AG08395 (cell line): Measurements from ENCODE around the gene APOM.

Experiments used
- DNase-seq: peaks from one replicate; pipeline ENCODE4 v3.0.0; 2012; ENCODE audit warnings: mixed read lengths, low spot score

APOM gene

GRCh38 chr6:31631209-31631608, 24.5 kb upstream of the APOM start:
- DNase-seq = no peak

DNA sequence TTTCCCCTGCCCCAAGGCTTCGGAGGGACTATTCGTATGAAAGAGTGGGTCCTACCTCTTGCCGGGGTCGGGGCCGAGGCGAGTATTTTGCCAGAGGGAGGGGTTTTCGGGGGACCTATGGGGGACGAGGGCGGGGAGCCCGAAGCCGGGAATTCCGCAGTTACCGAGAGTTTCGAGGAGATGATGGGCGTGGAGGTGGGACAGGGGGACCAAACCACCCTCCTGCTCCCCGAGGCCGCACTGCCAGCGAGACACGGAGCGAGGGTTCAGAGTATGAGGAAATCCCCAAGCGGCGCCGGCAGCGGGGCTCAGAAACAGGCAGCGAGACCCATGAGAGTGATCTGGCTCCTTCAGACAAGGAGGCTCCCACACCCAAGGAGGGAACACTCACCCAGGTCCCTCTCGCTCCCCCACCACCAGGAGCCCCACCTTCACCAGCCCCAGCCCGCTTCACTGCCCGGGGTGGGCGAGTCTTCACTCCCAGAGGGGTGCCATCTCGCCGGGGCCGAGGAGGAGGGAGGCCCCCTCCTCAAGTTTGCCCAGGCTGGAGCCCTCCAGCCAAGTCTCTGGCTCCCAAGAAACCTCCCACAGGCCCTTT, 23.9 kb upstream of the APOM start:
- DNase-seq = no peak

DNA sequence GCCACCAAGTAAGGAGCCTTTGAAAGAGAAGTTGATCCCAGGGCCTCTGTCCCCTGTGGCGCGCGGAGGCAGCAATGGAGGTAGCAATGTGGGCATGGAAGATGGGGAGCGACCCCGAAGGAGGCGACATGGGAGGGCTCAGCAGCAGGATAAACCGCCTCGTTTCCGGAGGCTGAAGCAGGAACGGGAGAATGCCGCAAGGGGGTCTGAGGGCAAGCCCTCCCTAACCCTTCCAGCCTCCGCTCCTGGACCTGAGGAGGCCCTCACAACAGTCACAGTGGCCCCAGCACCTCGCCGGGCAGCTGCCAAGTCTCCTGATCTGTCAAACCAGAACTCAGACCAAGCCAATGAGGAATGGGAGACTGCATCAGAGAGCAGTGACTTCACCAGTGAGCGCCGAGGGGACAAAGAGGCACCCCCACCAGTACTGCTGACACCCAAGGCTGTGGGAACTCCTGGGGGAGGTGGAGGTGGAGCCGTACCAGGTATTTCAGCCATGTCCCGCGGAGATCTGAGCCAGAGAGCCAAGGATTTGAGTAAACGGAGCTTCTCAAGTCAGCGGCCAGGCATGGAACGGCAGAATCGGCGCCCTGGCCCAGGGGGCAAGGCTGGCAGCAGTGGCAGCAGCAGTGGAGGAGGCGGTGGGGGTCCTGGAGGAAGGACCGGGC, 23.3 kb upstream of the APOM start:
- DNase-seq = no peak

- no peak for DNase-seq
These were observed 22.2 kb upstream of the APOM start for GRCh38 chr6:31633447-31633846.

DNA sequence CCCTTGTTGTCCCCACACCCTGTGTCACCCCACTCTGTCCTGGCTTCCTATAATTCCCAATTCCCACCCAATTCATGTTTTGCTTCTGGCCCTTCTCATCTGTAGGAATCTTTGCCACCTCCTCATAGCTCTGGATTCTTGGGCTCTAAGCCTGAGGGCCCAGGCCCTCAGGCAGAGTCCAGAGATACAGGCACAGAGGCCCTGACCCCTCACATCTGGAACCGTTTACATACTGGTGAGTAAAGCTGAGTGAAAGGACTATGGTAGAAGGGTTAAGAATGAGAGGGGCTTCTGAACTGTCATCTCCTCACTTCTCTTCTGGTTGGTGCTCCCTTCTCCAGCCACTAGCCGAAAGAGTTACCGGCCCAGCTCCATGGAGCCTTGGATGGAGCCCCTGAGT, 21.6 kb upstream of the APOM start:
- no peak for DNase-seq

GRCh38 chr6:31634969-31635575, 20.6 kb upstream of the APOM start:
- DNase-seq = no peak

GRCh38 chr6:31636698-31637596, 18.7 kb upstream of the APOM start:
- DNase-seq = no peak

GRCh38 chr6:31639043-31639442, 16.7 kb upstream of the APOM start:
- no peak for DNase-seq

DNA sequence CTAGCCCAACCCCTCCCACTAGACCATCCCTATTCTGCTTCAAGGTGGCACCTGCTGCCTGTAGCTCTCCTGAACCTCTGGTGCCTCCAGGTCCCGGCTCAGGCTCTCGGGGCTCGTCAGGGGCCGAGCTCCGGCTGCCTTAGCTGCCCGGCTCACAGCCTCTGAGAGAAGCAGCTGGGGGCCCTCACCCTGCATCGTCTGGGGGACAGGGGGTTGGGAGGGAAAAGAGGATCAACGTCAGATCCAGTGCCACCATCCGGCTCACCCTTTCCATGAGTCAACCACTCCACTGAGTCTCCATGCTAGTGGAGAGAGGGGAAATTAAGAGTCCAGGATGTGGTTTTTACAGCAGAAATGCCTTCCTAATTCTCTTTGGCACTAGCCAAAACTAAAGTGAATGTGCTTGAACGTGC, 16.2 kb upstream of the APOM start:
- DNase-seq = peak; percentile 85

GRCh38 chr6:31640612-31641011, 15.1 kb upstream of the APOM start:
- DNase-seq = no peak

DNA sequence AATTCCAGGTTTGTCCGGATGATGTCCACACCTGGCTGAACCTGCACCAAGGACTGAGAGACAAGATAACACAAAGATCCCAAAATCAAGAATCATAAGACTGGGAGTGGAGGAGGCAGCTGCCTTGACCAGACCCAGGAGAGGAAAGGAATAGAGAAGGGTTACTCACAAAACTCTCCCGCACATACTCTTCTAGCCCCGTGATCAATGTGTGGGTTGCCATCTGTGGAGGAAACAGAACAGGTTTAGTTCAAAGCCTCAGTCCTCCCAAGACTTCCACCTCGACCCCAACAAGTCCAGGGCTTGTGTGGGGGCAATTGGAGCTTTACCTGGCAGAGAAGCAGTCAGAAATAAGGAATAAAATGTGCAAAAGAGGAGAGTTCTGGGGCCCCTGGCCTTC, 14.3 kb upstream of the APOM start:
- DNase-seq = no peak

DNA sequence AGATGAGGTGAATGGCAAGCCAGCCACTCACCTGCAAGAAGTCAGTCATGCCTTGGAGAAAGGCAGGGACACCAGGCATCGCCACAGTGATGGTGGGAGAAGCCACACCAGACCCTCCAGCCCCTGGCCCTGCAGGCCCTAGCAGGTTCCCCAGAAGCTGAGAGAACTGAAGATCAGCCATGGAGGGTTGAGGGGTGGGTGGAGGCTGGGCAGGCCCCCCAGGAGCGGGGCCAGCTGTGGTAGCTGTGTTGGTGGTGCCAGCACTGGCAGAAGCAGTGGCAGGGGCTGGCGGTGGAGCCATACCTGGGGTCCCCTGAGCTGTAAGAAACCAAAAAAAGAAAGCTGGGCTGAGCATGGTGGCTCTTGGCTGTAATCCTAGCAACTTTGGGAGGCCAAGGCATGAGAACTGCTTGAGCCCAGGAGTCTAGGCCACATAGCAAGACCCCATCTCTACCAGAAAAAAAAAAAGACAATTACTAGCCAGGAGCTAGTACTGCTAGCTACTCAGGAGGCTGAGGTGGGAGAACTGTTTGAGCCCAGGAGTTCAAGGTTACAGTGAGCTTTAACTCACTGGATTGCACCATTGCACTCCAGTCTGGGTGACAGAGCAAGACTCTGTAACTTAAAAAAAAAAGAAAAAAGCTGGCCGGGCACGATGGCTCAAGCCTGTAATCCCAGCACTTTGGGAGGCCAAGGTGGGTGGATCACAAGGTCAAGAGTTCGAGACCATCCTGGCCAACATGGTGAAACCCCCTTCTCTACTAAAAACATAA, 12.7 kb upstream of the APOM start:
- DNase-seq = no peak

DNA sequence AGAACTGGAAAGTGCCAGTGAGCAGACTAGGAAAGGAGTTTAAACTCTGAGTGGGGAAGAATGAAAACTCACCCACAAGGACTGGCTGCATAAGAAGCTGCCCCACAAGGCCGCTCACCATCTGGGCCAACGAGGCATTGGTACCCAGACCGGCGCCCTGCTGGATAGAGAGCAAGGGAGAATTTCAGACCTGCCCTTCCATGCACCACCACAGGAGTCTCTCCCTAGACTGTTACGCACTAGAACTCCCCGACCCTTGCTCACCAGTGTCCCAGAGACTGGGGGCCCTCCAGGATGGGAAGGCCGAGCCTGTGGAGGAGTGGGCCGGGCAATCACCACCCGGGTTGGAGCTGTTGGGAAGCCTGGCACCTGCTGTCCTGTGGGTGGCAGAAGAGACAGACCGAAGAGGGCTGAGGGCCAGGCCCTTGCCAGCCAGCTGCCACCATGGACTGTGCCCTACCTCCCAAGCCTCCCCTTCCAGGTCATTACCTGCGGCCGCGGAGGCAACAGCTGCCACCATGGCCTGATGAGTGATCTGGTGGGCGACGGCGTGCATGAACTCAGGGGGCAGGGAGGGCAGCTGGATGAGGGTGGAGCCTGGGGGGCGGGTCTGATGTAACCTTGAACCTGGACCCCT, 11.8 kb upstream of the APOM start:
- no peak for DNase-seq

GRCh38 chr6:31645325-31645724, 10.4 kb upstream of the APOM start:
- DNase-seq = no peak

GRCh38 chr6:31651602-31652191, 4.0 kb upstream of the APOM start:
- peak; percentile 87 for DNase-seq

DNA sequence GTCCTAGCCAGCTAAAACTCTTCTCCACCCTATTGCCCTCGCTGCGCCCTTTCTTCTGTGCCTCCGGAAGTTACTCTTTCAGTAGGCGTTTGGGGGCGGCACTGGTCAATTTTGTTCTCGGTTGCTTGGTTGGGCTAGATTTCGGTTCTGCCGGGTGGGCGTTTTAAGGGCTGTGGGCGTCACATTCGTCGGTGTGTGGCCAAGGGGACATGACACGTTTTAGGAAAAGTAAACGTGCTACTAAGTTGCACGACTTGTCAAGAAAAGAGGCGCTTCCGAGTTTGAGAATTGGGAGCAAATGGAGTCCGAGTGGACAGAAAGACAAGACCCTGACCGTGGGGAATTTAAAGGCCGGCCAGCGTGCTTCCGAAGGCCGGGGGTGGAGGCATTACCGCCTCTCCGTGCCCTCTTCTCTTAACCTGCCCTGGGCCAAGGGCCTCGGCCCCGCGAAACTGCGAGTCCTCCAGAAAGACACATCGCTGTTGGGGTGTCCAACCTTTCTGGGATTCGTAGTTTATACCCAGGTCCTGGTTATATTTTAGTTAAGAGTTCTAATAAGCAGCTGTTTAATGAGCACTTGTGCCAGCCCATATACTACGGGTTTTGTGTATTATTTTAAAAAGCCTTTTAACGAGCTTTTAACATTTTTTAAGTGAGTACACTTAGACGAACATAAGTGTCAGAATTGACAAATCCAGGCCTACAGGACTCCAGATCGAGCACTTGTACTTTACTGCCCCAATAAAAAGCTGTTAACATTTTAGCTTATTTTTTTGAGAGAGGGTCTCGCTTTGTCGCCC, 2.6 kb upstream of the APOM start:
- DNase-seq = peak; percentile 90

GRCh38 chr6:31654574-31655348, 933 bp upstream of the APOM start:
- DNase-seq = no peak

- DNase-seq = no peak
These were observed 1.9 kb downstream of the APOM start for GRCh38 chr6:31657406-31658157.
